ENCODE measurements around the gene CDC42.

The CDC42 gene

DNA sequence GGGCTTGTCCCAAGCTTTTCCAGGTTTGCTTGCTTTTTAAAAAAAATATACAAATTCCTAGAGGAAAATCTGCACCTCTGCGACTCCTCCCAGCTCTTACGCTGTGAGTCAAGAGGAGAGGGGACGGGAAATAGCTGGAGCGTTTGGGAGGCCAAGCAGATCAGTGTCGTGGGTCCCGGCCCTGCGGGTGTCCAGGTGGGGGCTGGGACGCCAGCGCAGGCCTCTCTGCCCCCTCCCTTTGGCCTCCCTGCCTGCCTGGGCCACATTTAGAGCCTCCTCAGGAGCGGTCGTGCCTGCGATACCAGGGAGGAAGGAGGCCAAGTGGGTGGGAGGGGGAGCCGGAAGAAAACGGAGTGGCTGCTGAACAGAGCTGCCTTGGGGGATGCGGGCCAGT lies 81.4 kb downstream of the CDC42 start:
- no peak overlapping the region for H2BK5ac ChIP-seq (ENCODE audit: low read depth, low read length, poor library complexity, severe bottlenecking)
- H2BK120ac ChIP-seq (ENCODE audit: low read depth, low read length), result no peak overlapping the region
- no peak for DNase-seq
- H3K4me2 ChIP-seq (ENCODE audit: low read length, poor library complexity, severe bottlenecking), result peak overlapping the region; percentile 37
- H3K36me3 ChIP-seq (ENCODE audit: control insufficient read depth in 1 of 2, insufficient read depth in 2 of 2, low read depth in 1 of 2, low read length in 2 of 2), result peaks cover 0 to 14% of the 10 kb centered on the region in 2 experiments
- H3K18ac ChIP-seq (ENCODE audit: low read depth in 1 of 2, low read length in 2 of 2), result peak overlapping the region in 1 of 2 experiments; percentile 11
- H4K8ac ChIP-seq (ENCODE audit: low read length), result no peak overlapping the region
- H3K27ac ChIP-seq (ENCODE audit: low read length, poor library complexity, severe bottlenecking), result no peak overlapping the region
- peaks cover 36% of the 10 kb centered on the region for H3K4me1 ChIP-seq (ENCODE audit: control insufficient read depth, insufficient read depth, low read depth, low read length)
- H3K9me3 ChIP-seq (ENCODE audit: control insufficient read depth, low read length), result no peaks in the 10 kb centered on the region
- 20% methylated on average over 11 of the region's 15 CpGs for WGBS
- peaks cover 2% of the 10 kb centered on the region for H3K79me1 ChIP-seq (replicated peaks; ENCODE audit: low read length, poor library complexity, severe bottlenecking)
- H2BK15ac ChIP-seq (ENCODE audit: low read depth, poor library complexity, severe bottlenecking), result no peak overlapping the region
- H3K4ac ChIP-seq (ENCODE audit: low read depth in 1 of 2, low read length in 2 of 2), result no peak overlapping the region
- no peak overlapping the region for H4K91ac ChIP-seq (ENCODE audit: low read length)
- H3K14ac ChIP-seq (ENCODE audit: low read length in 2 of 2), result peak overlapping the region in 1 of 2 experiments; percentile 36
- H3K27me3 ChIP-seq (ENCODE audit: control insufficient read depth in 1 of 2, insufficient read depth in 1 of 2, low read length in 2 of 2), result peaks cover 41 to 43% of the 10 kb centered on the region in 2 experiments
- no peak overlapping the region for H3K9ac ChIP-seq (ENCODE audit: low read length)
- H3K4me3 ChIP-seq (ENCODE audit: insufficient read depth in 1 of 2, low read depth in 1 of 2, low read length in 2 of 2), result no peak overlapping the region
- no peak overlapping the region for H2BK12ac ChIP-seq (ENCODE audit: low read length in 2 of 2)
- no peak overlapping the region for H3K23ac ChIP-seq (ENCODE audit: low read length in 2 of 2)
- H2AFZ ChIP-seq (ENCODE audit: low read depth, low read length), result no peak overlapping the region
- no peak overlapping the region for H2AK5ac ChIP-seq (ENCODE audit: low read length, severe bottlenecking)

DNA sequence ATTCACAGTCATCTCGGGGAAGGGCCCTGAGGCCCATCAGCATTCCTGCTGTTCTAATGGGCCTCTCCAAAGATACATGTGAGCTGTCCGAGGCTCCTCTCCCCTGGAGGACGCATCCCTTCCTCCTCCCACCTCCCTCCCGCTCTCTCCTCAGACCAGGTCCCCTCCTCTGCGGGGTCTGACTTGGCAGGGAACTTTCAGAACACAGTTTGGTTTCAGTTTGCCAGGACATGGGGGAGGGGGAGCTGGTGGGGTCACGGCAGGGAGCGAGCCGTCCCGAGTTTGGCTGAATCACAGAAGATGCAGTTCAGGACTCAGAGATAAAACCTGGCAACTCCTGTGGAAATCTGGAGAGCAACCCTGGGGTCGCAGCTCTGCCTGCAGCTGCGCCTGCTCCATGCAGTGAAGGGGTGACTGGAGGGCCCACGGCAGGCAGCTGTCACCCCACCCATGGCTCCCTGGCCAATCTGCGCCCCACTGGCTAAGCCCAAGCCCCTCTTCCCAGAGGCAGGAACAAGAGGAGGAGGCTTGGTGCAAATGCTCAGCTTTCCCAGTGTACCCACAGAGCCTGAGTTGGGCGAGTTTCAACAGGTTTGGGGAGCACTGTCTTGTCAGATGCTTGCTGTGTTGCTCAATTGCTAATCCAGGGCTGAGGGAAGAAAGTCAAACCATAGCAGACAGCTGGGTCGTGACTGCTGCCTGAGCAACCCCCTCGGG lies 84.7 kb downstream of the CDC42 start:
- no peak overlapping the region for H4K91ac ChIP-seq (ENCODE audit: low read length)
- H3K18ac ChIP-seq (ENCODE audit: low read depth in 1 of 2, low read length in 2 of 2), result peak overlapping the region in 1 of 2 experiments; percentile 28
- H3K4me2 ChIP-seq (ENCODE audit: low read length, poor library complexity, severe bottlenecking), result no peak overlapping the region
- no peak overlapping the region for H3K27ac ChIP-seq (ENCODE audit: low read length, poor library complexity, severe bottlenecking)
- H3K27me3 ChIP-seq (ENCODE audit: control insufficient read depth in 1 of 2, insufficient read depth in 1 of 2, low read length in 2 of 2), result peaks cover 74 to 75% of the 10 kb centered on the region in 2 experiments
- no peak overlapping the region for H3K9ac ChIP-seq (ENCODE audit: low read length)
- H3K23ac ChIP-seq (ENCODE audit: low read length in 2 of 2), result no peak overlapping the region
- H3K4ac ChIP-seq (ENCODE audit: low read depth in 1 of 2, low read length in 2 of 2), result no peak overlapping the region
- peaks cover 42% of the 10 kb centered on the region for H3K4me1 ChIP-seq (ENCODE audit: control insufficient read depth, insufficient read depth, low read depth, low read length)
- no peak overlapping the region for H2BK15ac ChIP-seq (ENCODE audit: low read depth, poor library complexity, severe bottlenecking)
- no peak overlapping the region for H2AFZ ChIP-seq (ENCODE audit: low read depth, low read length)
- no peak overlapping the region for H2BK5ac ChIP-seq (ENCODE audit: low read depth, low read length, poor library complexity, severe bottlenecking)
- peaks cover 0 to 3% of the 10 kb centered on the region in 2 experiments for H3K36me3 ChIP-seq (ENCODE audit: control insufficient read depth in 1 of 2, insufficient read depth in 2 of 2, low read depth in 1 of 2, low read length in 2 of 2)
- no peak overlapping the region for H2AK5ac ChIP-seq (ENCODE audit: low read length, severe bottlenecking)
- no peak overlapping the region for H4K8ac ChIP-seq (ENCODE audit: low read length)
- H2BK12ac ChIP-seq (ENCODE audit: low read length in 2 of 2), result no peak overlapping the region
- peaks cover 2% of the 10 kb centered on the region for H3K79me1 ChIP-seq (replicated peaks; ENCODE audit: low read length, poor library complexity, severe bottlenecking)
- peak; percentile 60 for DNase-seq
- H3K9me3 ChIP-seq (ENCODE audit: control insufficient read depth, low read length), result no peaks in the 10 kb centered on the region
- H3K14ac ChIP-seq (ENCODE audit: low read length in 2 of 2), result peak overlapping the region in 1 of 2 experiments; percentile 64
- WGBS, result 42% methylated on average over 13 of the region's 16 CpGs
- H3K4me3 ChIP-seq (ENCODE audit: insufficient read depth in 1 of 2, low read depth in 1 of 2, low read length in 2 of 2), result no peak overlapping the region
- no peak overlapping the region for H2BK120ac ChIP-seq (ENCODE audit: low read depth, low read length)

DNA sequence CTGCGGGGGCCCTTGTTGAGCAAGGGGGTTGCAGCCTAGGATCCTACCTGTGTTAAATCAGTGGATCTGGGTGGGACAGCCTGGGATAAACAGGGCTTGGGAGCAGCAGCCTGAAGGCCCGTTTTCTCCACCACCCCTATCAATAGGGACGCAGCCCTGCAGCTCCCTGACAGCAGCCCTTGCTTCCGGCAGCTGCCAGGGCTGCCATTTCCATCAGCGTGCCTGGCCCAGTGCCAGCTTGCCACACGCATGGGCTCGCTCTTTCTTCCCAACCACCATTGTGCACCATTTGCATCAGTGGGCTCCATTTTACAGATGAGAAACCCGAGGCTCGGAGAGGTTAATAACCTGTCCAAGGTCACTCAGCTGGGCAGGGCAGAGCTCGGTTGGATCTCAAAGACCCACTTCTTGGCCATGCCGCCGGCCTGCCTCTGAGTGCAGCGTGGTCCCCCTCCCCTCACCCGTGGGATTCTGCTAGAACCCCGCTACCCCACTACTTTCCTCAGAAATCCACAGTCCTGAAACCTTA lies 86.6 kb downstream of the CDC42 start:
- Histone ChIP-seq H2BK12ac (ENCODE audit: low read length in 2 of 2) (no peak overlapping the region), H2AK5ac (ENCODE audit: low read length, severe bottlenecking) (no peak overlapping the region), H3K4me1 (ENCODE audit: control insufficient read depth, insufficient read depth, low read depth, low read length) (peaks cover 32% of the 10 kb centered on the region), H2AFZ (ENCODE audit: low read depth, low read length) (no peak overlapping the region), H3K36me3 (ENCODE audit: control insufficient read depth in 1 of 2, insufficient read depth in 2 of 2, low read depth in 1 of 2, low read length in 2 of 2) (peaks cover 0 to 3% of the 10 kb centered on the region in 2 experiments), H2BK120ac (ENCODE audit: low read depth, low read length) (no peak overlapping the region), H3K23ac (ENCODE audit: low read length in 2 of 2) (no peak overlapping the region), H3K27me3 (ENCODE audit: control insufficient read depth in 1 of 2, insufficient read depth in 1 of 2, low read length in 2 of 2) (peaks cover 78 to 81% of the 10 kb centered on the region in 2 experiments), H4K91ac (ENCODE audit: low read length) (no peak overlapping the region), H3K4me3 (ENCODE audit: insufficient read depth in 1 of 2, low read depth in 1 of 2, low read length in 2 of 2) (no peak overlapping the region), H4K8ac (ENCODE audit: low read length) (no peak overlapping the region), H2BK5ac (ENCODE audit: low read depth, low read length, poor library complexity, severe bottlenecking) (no peak overlapping the region), H2BK15ac (ENCODE audit: low read depth, poor library complexity, severe bottlenecking) (no peak overlapping the region), H3K18ac (ENCODE audit: low read depth in 1 of 2, low read length in 2 of 2) (no peak overlapping the region), H3K9me3 (ENCODE audit: control insufficient read depth, low read length) (no peaks in the 10 kb centered on the region), H3K27ac (ENCODE audit: low read length, poor library complexity, severe bottlenecking) (no peak overlapping the region), H3K79me1 (replicated peaks; ENCODE audit: low read length, poor library complexity, severe bottlenecking) (peaks cover 2% of the 10 kb centered on the region), H3K4ac (ENCODE audit: low read depth in 1 of 2, low read length in 2 of 2) (no peak overlapping the region), H3K9ac (ENCODE audit: low read length) (no peak overlapping the region), H3K4me2 (ENCODE audit: low read length, poor library complexity, severe bottlenecking) (no peak overlapping the region), H3K14ac (ENCODE audit: low read length in 2 of 2) (no peak overlapping the region)
- 91% methylated on average over 15 of the region's 15 CpGs for WGBS
- no peak for DNase-seq

DNA sequence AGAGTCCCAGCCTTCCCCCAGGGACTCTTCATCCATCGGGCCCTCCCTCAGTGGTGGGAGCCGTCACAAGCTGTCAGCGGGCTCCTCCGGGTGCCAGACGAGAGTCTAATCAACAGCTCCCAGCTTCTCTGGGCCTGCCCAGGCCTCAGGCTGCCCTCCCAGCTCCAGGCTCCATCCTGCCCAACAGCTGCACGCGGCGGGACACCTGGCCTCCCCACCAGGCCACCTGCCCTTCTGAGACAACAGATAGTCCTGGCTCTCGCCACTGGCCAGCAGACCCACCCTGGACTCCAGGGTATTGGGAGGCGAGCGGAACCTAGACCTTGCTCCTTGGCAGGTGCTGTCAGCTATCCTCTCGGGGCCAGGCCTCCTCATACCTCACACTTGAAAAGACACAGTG lies 87.3 kb downstream of the CDC42 start:
- H3K79me1 ChIP-seq (replicated peaks; ENCODE audit: low read length, poor library complexity, severe bottlenecking), result peaks cover under 1% of the 10 kb centered on the region
- no peak overlapping the region for H3K14ac ChIP-seq (ENCODE audit: low read length in 2 of 2)
- no peak overlapping the region for H3K4me2 ChIP-seq (ENCODE audit: low read length, poor library complexity, severe bottlenecking)
- DNase-seq, result no peak
- H3K18ac ChIP-seq (ENCODE audit: low read depth in 1 of 2, low read length in 2 of 2), result no peak overlapping the region
- H2AK5ac ChIP-seq (ENCODE audit: low read length, severe bottlenecking), result no peak overlapping the region
- no peak overlapping the region for H2BK15ac ChIP-seq (ENCODE audit: low read depth, poor library complexity, severe bottlenecking)
- no peak overlapping the region for H3K9ac ChIP-seq (ENCODE audit: low read length)
- no peaks in the 10 kb centered on the region for H3K9me3 ChIP-seq (ENCODE audit: control insufficient read depth, low read length)
- no peak overlapping the region for H3K27ac ChIP-seq (ENCODE audit: low read length, poor library complexity, severe bottlenecking)
- H2BK5ac ChIP-seq (ENCODE audit: low read depth, low read length, poor library complexity, severe bottlenecking), result no peak overlapping the region
- H3K4me1 ChIP-seq (ENCODE audit: control insufficient read depth, insufficient read depth, low read depth, low read length), result peaks cover 27% of the 10 kb centered on the region
- WGBS, result 83% methylated on average over 12 of the region's 12 CpGs
- H3K23ac ChIP-seq (ENCODE audit: low read length in 2 of 2), result no peak overlapping the region
- H3K4me3 ChIP-seq (ENCODE audit: insufficient read depth in 1 of 2, low read depth in 1 of 2, low read length in 2 of 2), result no peak overlapping the region
- H3K36me3 ChIP-seq (ENCODE audit: control insufficient read depth in 1 of 2, insufficient read depth in 2 of 2, low read depth in 1 of 2, low read length in 2 of 2), result peaks cover 0 to 3% of the 10 kb centered on the region in 2 experiments
- no peak overlapping the region for H2BK12ac ChIP-seq (ENCODE audit: low read length in 2 of 2)
- no peak overlapping the region for H3K4ac ChIP-seq (ENCODE audit: low read depth in 1 of 2, low read length in 2 of 2)
- no peak overlapping the region for H2BK120ac ChIP-seq (ENCODE audit: low read depth, low read length)
- peak overlapping the region; percentile 35 for H4K91ac ChIP-seq (ENCODE audit: low read length)
- H2AFZ ChIP-seq (ENCODE audit: low read depth, low read length), result no peak overlapping the region
- peaks cover 78 to 84% of the 10 kb centered on the region in 2 experiments for H3K27me3 ChIP-seq (ENCODE audit: control insufficient read depth in 1 of 2, insufficient read depth in 1 of 2, low read length in 2 of 2)
- H4K8ac ChIP-seq (ENCODE audit: low read length), result no peak overlapping the region

Data from mesenchymal stem cell (in vitro differentiated cells and primary cell).